Activated CD4-positive, alpha-beta T cell treated with anti-CD3 and anti-CD28 coated beads for 4 hours (primary cell): ENCODE results near the gene ITPK1.

ENCODE experiments used
- DNase-seq, 2 donors: peaks; one replicate each; pipeline ENCODE4 v3.0.0-alpha.2; 2020

ITPK1 gene

DNA sequence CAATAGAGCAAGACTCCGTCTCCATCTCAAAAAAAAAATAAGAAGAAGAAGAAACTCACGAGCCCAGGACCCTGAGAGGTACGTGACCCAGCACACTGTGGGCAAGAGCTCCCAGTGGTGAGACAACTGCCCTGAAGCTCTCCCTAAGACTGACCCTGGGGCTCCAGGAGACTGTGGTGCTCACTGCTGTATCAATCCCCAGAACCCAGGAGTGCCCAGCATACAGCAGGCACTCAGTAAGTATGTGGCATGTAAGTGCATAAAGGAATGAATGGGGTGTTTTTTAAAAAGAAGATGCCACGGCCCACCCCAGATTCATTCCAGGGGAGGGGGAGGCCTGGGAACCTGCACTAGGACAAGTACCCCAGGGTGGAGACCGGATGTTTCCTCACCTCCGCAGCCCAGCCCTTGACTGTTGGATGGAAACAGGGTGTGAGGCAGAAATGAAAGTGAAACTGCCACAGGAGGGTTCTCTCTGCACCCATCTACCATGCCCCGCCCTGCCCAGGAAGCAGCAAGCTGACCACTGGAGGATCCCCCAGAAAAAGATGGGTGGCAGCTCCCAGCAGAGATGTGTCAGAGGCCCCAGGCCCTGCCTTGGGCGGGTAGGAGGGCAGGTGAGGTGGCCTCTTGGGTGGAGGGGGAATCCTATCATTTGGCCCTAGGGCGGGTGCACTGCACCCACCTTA is 12.2 kb downstream of the ITPK1 start:
- peak; percentile 56 to 62 for DNase-seq

DNA sequence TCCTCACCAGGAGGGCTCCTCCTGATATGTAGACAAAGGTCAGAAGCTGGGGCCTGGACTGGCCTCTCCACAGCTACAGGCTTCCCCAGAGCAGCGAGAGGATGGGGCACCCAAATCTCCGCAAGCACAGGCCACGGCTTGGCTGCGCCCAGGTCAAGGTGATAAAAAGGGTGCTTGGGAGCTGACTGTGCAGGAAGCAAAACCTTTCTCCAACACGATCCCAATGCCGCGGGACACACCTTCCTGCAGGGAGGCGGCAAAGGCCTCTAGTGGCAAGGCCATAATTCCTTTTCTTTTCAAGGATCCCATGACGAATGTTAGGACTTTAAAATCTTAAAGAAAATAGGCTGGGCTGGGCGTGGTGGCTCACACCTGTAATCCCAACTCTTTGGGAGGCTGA is 13.6 kb downstream of the ITPK1 start:
- DNase-seq: no peak

DNA sequence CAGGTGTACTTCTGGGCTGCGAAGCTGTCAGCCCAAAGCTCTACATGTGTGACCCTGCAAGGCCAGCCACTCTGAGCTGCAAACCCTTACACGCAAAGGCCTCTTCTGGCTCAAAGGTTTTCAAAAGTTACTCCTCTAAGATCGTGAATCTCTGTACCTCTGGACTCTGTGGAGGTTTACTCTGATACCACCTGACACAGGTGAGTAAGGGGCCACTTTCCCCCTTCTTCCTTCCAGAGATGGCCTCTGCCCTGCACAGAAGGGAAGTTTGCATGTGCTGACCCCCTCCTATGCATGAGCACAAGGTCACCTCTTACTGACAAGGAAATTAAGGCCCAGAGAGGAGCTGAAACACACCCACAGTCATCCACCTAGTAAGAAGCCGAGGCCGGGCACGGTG is 14.5 kb downstream of the ITPK1 start:
- DNase-seq: no peak

DNA sequence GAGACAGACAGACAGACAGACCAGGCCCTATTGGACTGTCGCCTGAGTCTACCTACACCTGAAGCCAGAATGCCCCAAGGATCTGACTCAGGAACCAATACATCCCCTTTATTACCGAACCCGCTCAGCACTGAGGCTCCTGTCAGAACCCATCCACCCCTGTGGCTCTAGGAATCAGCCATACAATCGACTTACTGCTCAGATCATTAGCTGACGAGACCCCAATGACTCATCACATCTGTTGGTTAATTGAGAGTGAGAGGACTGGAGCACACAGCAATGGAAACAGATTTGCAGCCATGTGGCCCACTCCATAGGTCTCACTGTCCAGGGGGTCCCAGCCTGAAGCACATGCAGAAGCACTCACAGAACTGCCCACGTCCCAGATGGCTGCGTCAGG is 15.2 kb downstream of the ITPK1 start:
- DNase-seq: no peak

DNA sequence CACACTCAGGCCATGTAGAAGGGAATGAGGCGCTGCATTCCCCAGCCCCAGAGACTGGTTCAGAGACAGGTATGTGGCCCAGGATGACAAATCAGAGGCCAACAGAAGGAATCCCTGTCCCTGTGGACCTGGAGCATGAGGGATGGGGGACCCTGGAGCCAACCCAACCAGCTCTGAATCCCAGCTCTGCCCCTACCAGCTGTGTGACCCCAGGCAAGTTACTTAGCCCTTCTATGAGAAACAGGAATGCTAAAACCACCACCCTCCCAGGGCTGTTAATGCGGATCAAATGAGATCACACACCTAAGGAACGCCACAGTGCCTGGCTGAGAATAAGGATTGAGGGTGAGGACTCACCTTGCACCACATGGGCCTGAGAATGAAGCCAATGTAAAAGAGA is 15.6 kb downstream of the ITPK1 start:
- no peak for DNase-seq

DNA sequence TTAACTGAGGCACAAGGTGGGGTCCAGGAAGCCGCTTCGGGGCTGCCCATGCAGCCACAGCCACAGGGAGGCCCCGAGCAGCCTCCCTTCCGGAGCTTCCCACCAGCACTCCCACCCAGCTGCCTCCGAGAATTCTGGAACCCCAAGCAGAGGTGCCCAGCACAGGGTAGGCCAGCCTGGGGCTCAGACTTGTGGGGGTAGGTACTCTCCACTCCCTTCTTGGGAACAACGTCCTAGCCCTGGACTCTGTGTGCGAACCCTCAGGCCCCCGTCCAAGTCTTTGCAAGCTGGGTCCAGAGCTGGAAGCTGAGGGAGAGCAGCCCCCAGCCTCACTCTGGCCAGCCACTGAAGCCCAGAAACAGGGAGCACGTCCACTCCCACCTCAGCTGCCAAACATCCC is 16.1 kb downstream of the ITPK1 start:
- no peak for DNase-seq

DNA sequence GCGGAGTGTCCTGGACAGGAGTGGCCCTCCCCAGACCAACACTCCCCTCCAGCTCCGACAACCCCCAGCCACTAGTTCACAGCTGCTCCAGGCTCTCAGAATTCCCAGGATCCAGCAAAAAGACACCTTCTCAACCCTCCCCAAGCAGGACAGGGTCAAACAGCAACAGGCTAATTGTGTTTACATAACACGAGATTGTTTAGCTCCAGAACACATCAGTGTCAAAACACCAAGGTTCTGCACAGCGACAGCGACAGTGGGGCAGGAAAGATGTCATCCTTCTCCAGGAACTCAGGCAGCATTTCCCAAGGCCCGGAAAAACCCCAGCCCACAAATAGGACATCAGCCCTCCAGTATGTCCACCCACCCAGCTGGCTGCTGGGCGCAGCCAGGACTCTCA is 16.5 kb downstream of the ITPK1 start:
- no peak for DNase-seq

DNA sequence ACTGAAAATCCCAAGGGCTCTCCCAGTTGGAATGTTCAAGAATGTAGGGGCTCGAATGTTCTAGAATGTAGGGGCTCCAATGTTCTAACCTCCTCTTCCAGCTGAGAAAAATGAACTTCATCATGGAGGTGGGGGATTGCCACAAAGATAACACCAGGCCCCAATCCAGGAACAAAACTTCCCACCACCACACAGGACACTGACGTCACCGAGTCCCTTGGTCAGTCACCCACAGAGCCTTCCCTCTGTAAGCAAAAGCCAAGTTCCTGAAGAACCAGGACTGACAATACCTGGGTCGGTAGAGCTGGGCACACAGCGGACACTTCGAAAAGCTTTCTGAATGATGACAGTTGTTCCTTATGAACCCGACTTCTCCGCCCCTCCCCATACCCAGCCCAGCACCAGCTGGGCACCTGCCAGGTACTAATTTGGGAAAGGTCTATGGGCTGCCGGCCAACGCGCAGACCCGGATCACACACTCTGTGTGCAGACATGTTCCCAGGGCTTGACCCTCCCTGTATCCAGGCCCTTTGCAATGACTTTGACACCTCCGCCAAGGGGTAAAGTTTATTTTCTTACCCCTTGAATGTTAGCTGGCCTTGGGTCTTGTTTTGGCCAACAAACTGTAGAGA is 18.9 kb downstream of the ITPK1 start:
- no peak for DNase-seq

DNA sequence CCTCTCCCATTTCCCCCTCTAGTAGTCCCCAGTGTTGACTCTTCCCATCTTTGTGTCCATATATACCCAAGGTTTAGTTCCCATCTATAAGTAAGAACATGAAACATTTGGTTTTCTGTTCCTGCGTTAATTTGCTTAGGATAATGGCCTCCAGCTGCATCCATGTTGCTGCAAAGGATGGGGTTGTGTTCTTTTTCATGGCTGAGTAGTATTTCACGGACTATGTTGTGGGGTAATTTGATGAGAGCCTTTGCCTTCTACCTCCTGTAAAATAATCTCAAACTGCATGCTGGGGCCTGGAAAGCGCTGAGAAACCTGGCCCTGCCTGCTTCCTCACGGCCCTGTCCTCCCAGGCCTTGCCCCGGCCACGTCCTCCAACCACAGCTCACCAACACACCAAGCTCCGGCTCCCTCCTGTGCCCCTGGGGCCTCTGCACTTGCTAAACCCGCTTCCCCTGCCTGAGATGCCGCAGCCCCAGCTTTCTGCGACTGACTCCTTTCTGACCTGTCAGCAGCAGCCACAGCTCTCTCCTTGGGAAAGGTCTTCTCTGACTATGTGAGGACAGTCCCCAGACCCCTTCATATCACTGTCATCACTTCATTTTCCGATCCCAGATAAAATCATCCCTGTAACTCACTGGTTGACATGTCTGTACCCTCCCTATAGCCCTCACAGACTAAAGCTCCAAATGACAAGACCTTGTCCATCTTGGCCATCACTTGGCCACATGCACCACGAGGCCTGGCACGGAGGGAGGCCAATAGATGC is 19.8 kb downstream of the ITPK1 start:
- no peak for DNase-seq

DNA sequence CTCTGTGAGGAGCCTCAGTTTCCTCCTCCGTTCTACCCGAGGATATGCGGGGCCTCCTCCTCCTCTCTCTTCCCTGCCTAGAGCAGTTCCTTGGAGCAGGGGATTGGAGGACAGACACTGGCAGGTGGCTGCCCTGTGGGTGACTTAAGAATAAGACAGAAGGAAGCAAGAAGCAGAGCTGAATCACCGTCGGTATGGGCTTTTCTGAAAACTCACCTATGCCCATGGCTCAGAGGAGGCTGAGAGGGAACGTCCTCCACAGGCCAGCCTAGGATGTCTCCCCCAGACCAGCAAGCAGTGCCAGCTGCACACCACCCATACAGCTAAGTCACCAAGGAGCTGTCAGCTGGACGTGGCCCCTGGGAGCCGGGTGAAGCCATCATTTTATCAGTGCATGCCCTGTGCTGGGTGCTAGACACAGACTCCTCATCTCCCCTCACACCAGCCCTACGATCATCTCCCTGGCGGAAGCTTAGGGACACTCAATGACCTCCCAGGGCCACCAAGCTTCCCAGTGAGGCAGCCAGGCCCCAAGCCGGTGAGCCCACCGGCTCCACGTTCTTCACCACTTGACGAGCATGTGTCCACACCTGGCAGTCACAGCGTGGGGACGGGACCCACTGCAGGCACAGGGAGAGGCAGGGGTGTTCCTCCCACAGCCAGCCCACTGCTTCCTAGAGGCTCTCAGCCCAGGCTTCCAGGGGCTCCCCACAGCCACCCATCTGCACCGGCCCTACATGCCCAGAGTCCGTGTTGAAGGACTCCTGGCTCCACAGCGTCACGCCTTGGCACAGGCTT is 21.4 kb downstream of the ITPK1 start:
- DNase-seq: no peak

DNA sequence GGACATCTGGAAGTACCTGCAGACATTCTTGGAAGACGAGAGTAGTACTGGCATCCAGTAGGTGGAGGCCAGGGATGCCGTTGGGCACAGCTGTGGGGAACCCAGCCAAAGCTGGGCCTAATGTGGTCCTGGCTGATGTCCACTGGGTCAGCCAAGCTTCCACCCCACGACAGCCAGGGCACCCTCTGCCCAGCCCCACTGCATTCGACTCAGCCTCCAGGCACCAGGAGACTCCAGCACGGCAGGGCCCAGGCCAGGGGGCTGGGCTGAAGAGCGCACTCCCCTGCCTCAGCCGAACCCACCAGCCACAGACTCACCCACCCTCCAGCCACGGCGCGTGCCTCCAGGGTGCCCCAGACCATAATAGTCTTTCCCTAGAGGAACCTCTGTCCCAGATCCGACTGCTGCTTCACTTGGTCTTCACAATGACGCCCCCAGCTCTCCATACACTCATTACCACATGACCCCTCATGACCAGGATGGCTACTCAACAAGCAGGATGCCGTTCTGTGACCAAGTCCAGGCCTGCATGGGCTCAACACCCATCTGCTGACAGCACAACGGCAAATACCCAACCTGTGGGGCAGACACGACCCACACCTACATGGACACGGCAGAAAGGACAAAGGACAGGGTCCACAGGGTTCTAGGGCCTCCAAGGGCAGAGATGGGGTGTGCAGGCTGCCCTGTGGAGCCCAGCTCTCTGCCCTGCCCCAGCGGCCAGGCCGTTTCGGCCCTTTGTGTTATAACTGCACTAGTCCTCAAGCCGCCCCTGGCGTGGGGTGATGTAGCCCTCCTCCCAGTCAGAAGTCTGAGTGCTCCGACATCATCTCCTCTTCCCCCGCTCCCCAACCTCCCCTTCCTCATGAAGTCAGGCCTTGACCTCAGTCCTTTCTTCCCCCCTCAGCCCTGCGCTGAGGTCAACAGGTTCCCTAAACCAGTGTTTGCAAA is 22.8 kb downstream of the ITPK1 start:
- DNase-seq: no peak

DNA sequence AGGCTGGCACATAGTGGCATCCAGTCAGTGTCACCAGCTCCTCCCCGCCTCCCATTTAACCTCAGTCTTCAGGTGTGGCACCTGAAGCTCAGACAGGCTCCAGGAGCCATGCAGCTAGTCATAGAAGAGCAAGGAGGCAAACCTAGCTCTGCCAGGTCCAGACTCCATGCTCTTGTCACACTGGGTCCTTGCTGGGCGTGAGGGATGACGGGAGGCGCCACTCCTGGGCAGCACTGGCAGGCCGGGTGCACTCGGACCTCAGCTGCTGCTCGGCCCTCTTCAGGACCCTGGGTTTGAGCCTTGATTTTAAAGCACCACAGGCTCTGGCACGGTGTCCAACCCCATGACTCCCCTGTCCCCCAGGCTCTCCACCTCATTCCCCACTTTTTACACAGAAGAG is 24.1 kb downstream of the ITPK1 start:
- no peak for DNase-seq

DNA sequence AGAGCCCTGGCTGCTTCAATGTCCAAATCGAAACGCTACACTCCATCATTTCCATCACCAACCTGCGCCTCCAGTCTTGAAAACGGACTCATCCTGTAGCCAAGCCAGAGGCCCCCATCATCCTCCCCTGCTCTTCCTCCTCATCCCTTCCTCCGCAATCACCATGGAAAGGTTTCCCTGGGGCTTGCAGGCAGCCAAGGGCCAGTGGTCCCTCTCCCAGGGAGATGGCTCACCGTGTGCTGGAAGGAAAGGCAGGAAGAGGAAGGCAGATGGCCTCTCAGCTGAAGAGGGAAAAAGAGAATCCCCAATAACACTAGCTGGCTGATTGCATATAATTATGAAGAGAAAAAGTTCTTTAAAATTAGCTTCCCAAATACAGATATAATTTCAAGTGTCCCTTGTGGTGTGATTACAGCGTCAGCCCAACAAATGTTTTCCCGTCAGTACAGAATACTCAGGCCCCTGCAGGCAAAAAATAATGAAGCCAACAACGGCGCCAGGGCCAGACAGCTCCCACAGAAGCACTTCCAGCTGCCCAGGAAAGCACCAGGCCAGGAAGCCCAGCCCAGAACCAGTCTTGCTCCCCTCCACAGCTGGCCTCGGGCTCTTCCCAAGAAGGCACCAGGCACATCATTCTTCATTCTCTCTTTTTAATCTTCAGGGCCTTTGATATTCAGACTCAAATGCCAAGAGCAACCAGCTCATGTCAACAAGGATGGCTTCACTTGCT is 24.7 kb downstream of the ITPK1 start:
- no peak for DNase-seq

DNA sequence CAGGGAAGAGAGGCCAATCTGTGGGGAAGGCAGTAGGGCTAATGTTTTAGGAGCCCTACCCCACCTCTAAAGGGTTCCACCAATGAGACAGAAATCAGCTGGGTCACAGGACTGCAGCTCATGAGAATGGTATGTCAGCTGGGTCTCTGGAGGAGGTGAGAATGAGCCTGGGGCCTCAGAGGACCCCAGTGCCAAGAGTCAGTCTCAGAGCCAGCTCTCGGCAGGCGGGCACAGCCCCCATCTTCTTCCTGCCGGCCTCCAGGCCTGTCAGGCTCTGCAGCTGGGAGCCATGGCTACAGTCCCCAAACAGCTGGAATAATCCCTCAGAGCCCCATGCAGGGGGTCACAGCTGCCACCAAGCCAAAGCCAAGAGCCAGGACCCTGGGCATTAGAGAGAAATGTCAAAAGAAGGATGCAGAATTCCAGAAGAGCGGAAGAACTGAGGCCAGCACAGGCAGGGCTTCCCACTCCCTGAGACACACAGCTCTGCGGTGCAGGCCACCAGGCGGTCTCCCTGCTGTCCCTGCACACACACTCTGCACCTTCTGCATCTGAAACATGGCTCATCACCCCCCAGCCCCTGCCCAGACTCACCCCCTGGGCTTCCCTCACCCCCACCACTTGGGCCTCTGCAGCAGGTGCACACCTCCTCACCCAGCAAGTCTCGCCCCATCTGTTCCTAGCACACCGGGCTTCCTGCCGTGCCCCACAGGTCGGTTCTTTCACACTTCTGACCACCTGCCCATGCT is 26.0 kb downstream of the ITPK1 start:
- DNase-seq: no peak

DNA sequence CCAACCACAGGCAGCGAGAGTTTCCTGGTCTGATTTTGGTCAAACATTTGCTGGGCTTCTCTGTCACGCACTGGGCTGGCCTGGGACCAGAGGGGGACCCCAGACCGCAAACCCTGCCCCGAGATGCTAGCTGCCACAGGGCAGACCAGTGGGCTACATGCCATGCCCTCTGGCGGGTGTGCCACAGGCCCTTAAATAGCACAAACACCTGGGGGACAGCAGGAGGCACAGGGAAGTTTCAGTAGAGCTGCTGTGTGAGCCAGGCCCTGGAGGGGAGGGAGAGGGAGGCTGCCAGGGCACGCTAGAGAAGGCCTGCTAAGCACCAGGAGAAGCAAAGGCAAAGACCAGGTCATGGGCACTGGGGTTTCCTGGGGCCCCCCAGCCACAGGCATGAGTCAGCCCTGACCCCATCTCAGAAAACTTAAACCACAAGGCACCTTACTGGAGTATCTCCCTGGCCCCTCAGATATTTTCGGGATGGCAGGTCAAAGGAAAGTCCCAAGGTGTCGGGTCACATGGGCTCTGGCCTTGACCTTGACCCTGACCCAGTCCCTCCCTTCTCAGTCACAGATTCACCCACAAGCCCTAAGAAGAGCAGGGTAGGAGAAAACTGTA is 29.2 kb downstream of the ITPK1 start:
- no peak for DNase-seq

DNA sequence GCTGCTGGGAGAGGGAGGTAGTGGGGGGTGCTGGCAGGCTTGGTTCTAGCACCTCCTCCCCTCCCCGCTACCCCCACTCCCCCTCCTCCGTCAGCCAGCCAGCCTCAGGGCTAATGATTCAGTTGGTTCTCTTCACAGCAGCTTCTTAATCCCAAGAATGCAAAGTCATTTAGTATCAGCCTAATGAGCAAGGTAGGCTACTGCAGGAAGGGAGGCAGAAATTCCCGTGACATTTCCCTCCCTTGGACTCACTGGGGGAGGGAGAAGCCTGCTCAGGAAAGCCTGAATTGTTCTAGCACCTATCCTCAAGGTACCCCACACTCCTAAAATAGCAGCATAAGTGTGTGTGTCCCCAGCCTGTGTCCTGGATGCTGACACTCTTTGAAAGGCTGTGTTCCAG is 29.8 kb downstream of the ITPK1 start:
- DNase-seq: no peak

DNA sequence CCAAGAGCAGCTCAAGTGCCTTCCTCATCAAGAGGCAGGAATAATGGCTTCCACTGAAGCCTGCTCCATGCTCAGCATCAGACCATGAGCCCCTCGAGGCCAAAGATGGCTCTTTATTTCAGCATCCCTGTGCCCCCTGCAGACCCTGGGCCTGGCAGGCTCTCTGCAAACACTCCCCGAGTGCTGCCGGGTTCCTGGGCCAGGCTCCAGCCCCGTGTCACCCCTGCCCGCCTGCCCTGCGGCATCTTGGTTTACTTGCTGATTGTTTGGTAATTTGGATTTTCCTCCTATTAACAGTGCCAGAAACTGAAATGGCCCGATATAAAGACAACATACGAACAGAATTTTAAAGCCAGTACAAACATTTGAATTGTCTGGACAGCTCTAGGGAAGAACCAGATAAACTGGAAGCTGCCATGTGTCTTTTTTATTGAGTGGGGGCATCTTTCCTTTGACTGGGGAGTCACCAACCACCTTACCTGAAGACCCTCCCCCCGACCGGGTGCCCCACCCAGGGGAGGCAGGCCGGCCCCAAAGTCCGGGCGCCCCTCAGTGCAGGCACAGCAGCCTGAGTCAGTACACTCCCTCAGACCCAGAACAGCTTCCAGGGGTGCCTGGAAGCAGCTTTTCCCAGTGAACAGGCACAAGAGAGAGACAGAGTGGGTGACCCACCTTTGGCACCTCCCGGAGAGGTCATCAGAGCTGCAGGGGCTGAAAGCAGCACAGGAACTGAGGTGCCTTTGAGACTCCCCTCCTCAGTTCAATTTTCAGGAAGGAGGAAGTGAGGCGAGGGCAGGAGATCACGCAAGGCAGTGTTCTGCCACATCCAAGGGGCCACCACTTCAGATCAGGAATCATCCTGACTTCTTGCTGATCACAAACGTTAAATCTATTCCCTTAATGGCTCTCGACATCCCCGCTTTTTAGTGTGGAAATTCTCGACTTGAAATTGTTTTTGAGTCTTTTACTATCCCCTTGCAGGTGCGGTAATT is 30.6 kb downstream of the ITPK1 start:
- DNase-seq: no peak

DNA sequence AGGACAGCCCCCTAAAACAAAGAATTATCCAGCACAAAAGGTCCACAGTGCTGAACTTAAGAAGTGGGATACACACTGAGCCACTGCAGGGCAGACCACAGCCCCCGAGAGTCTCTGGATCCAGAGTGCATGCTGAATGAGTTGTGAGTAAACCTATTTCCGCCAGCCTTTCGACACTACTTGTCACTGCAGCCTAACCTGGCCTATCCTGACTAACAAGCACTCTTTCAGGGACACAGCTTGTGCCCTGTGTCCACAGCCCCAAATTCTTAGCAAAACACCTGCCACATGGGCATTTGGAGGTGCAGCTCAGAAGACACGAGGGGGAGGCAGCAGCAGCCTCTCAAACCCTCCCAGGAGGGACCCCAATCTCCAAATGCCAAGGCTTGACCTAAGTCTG is 31.3 kb downstream of the ITPK1 start:
- DNase-seq: no peak

DNA sequence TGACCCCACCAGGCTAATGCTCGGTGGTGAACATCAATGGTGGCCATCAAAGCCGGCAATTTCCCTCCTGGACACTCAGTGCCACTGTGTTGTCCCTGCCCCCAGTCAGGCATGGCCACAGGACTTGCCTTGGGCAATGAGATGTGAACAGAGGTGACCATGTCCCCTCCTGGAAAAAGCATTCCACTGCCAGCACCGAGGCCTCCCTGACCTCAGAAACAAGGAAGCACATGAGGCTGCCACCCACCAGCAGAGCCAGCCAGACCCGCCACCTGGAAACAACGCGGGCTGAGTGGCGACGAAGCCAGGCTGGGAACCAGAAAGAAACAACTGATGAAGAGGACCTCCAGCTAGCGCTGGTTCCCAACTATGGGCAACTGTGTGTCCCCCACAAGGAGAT is 31.8 kb downstream of the ITPK1 start:
- no peak for DNase-seq
